Kidney (tissue), 14 donors: ENCODE data around the gene ACTN3. TPM values are rescaled to one million over a fixed set of nuclear protein-coding genes. Genes with fewer than 3 reads are reported as not detected.

Experiments used
- DNase-seq, 5 donors: peaks; one replicate each; pipeline ENCODE4 v3.0.0-alpha.2; 2013 to 2020
- FAIRE-seq: peaks from 2 replicates; lab custom pipeline; 2012; peaks lifted over from hg19 to GRCh38; lab: Jason Lieb, UNC
- H3K27ac ChIP-seq, 2 donors: one replicate each; pipeline ENCODE4 v1.7.0; 2013; ENCODE audit warnings: low read depth in 2 of 2, low read length in 2 of 2, inconsistent platforms in 1 of 2
- H3K27me3 ChIP-seq: one replicate; pipeline ENCODE4 v1.7.1; 2013; ENCODE audit warnings: low read length, inconsistent platforms; ENCODE audit not compliant: control insufficient read depth, insufficient read depth
- H3K36me3 ChIP-seq, 3 donors: one replicate each; pipeline versions ENCODE4 v1.7.0 to v1.7.1; 2013; ENCODE audit warnings: low read length in 3 of 3, control low read depth in 1 of 3, inconsistent platforms in 1 of 3; ENCODE audit not compliant: insufficient read depth in 3 of 3, control insufficient read depth in 2 of 3
- H3K4me1 ChIP-seq, 3 donors: one replicate each; pipeline versions ENCODE4 v1.7.0 to v1.7.1; 2013; ENCODE audit warnings: low read length in 3 of 3, inconsistent platforms in 1 of 3, low read depth in 1 of 3; ENCODE audit not compliant: control insufficient read depth in 2 of 3, insufficient read depth in 2 of 3
- H3K4me3 ChIP-seq, 3 donors: one replicate each; pipeline versions ENCODE4 v1.7.0 to v1.8.1; 2013; ENCODE audit warnings: low read length in 3 of 3, control low read depth in 1 of 3, inconsistent platforms in 1 of 3
- H3K9ac ChIP-seq, 3 donors: one replicate each; pipeline versions ENCODE4 v1.7.0 to v1.7.1; 2013; ENCODE audit warnings: low read length in 3 of 3, control low read depth in 1 of 3, inconsistent platforms in 1 of 3
- H3K9me3 ChIP-seq, 3 donors: one replicate each; pipeline versions ENCODE4 v1.7.0 to v1.7.1; 2013; ENCODE audit warnings: low read length in 3 of 3, control low read depth in 1 of 3, inconsistent platforms in 1 of 3; ENCODE audit not compliant: control insufficient read depth in 2 of 3, insufficient read depth in 1 of 3
- intact Hi-C: fragments of 100-400 bp; cut with DNase I; formaldehyde crosslinking; loops from one replicate; pipeline ENCODE4 v1.11.1; 2022
- polyA plus RNA-seq: library from polyadenylated mRNA; stranded (reverse); fragments of 350-450 nt; fragmentation: Illumina TruSeq; extraction: RNeasy Lipid Tissue Mini Kit (QIAGEN cat#74804); gene quantifications from one replicate; pipeline ENCODE4 v1.2.3, GENCODE V29; 2014; ENCODE audit warnings: low read depth, low replicate concordance; ENCODE audit not compliant: insufficient read depth
- total RNA-seq: library from RNA; stranded (reverse); fragmentation: NEBNext Ultra II Directional; extraction: Animal tissue kit (Norgen Biotek cat#: 25700); gene quantifications from one replicate; pipeline ENCODE4 v1.2.1, GENCODE V29; 2021
- TF ChIP-seq, protein P1 (sequence below): IDR thresholded peaks from 3 replicates; pipeline ENCODE4 v1.5.1; 2012; ENCODE audit warnings: mild to moderate bottlenecking, moderate library complexity, borderline replicate concordance; ENCODE audit not compliant: insufficient read depth; ENCODE audit errors: extremely low read depth
- donor health status: control.
- donor health status: control.
- donor health status: control.
- donor health status: control.
- donor health status: control.
- donor health status: DM: yes; HTN: yes; CAD: no.
- donor health status: Normal renal cell carcinoma (clear cell type).

ACTN3 gene
- total and polyA plus RNA-seq, 2 donors from 2014 or later = 0.16 TPM; not detected in 1

DNA sequence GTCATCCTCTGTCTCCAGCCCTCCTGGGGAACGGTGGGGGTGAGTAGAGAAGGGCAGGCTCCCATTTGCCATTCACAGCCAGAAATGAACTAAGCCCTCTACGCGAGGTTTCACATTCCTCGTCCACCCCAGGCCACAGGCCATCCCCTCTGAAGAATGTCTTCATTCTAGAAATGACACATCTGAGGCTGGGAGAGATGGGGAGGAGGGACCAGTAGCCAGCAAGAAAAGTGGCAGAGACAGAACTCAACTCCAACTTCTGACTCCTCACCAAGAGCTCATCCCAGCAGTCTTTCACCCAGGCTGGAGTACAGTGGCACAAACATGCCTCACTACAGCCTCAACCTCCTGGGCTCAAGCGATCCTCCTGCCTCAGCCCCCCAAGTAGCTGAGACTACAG lies 18.3 kb downstream of the ACTN3 start:
- intact Hi-C loops = no loop called here
- DNase-seq (no peak), FAIRE-seq (no peak)
- H3K36me3 ChIP-seq = peaks cover 0 to 2% (median 0%) of the 10 kb centered on the region in 3 donors
- H3K9ac ChIP-seq = no peak overlapping the region
- H3K27me3 ChIP-seq = no peaks in the 10 kb centered on the region
- H3K9me3 ChIP-seq = no peaks in the 10 kb centered on the region
- TF ChIP-seq, protein P1, sequence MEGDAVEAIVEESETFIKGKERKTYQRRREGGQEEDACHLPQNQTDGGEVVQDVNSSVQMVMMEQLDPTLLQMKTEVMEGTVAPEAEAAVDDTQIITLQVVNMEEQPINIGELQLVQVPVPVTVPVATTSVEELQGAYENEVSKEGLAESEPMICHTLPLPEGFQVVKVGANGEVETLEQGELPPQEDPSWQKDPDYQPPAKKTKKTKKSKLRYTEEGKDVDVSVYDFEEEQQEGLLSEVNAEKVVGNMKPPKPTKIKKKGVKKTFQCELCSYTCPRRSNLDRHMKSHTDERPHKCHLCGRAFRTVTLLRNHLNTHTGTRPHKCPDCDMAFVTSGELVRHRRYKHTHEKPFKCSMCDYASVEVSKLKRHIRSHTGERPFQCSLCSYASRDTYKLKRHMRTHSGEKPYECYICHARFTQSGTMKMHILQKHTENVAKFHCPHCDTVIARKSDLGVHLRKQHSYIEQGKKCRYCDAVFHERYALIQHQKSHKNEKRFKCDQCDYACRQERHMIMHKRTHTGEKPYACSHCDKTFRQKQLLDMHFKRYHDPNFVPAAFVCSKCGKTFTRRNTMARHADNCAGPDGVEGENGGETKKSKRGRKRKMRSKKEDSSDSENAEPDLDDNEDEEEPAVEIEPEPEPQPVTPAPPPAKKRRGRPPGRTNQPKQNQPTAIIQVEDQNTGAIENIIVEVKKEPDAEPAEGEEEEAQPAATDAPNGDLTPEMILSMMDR = no peak
- H3K27ac ChIP-seq = no peak overlapping the region
- H3K4me3 ChIP-seq = no peak overlapping the region
- H3K4me1 ChIP-seq = peaks cover 0 to 10% (median 0%) of the 10 kb centered on the region in 3 donors

DNA sequence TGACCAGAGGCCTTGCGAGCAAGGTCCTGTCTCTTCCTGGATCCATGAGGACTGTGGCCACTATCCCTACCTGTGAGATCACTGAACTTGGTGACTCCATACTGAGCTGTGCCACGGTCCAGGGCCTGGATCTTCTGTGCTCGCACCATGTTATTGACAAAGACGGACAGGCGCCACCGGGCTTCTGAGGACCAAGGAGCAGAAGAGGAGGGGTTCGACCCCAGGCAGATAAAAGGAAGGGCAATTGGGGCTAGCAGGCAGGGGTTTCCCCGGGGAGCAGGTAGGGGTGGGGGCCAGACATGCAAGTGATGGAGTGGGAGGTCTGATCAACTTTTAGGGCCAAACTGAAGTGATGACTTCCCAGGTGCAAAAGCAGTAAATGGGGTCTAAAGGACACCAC lies 19.5 kb downstream of the ACTN3 start:
- no peaks in the 10 kb centered on the region for H3K9me3 ChIP-seq
- TF ChIP-seq, protein P1 = no peak
- no peaks in the 10 kb centered on the region for H3K27me3 ChIP-seq
- no peak overlapping the region for H3K27ac ChIP-seq
- H3K9ac ChIP-seq = no peak overlapping the region
- FAIRE-seq = no peak
- peaks cover 0 to 10% (median 8%) of the 10 kb centered on the region in 3 donors for H3K4me1 ChIP-seq
- peaks cover 0 to 2% (median 0%) of the 10 kb centered on the region in 3 donors for H3K36me3 ChIP-seq
- H3K4me3 ChIP-seq = no peak overlapping the region
- peak in 1 of 5 donors; percentile 55 for DNase-seq
- intact Hi-C loops = no loop called here

DNA sequence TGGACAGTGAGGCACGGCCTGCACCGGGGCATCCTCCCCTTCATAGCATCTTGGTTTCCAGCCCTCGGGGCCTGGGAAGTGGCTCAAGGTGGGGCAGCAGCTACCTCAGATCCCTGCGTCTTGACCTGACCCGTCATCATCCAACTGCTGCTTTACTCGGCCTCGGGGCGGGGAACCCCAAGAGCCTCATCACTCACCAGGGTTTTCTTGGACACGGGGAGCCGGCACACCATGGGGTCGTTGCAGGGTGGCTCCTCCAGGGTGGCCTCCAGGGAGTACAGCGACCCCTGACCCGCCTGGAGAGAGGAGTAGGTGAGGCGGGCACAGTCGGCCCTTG lies 21.1 kb downstream of the ACTN3 start:
- Histone ChIP-seq H3K27ac (no peak overlapping the region), H3K4me1 (peaks cover 0 to 10% (median 8%) of the 10 kb centered on the region in 3 donors), H3K9ac (no peak overlapping the region), H3K4me3 (peak overlapping the region in 2 of 3 donors; percentile 19 to 40), H3K27me3 (no peaks in the 10 kb centered on the region), H3K9me3 (no peaks in the 10 kb centered on the region), H3K36me3 (no peaks in the 10 kb centered on the region)
- FAIRE-seq (no peak), DNase-seq (peak in 1 of 5 donors; percentile 65)
- intact Hi-C loops = no loop called here
- TF ChIP-seq, protein P1 = no peak
